K562 (cell line): ENCODE measurements around the gene DNAAF9. TPM values are rescaled to one million over a fixed set of nuclear protein-coding genes. Genes with fewer than 3 reads are reported as not detected.

Source experiments
- ATAC-seq: fragments of 200-7000 bp; cut with Tn5 transposase; 3 replicates; pipeline ENCODE4 v1.9.1; 2020; ENCODE audit warnings: moderate library complexity
- BruUV-seq: library from RNA; stranded (reverse); fragments of 400-500 nt; replicated peaks from 2 replicates; lab custom pipeline; 2021; lab: Mats Ljungman, UMichigan
- CTCF ChIA-PET: fragments of 300-600 bp; formaldehyde crosslinking; extraction: SDS; loops from one replicate; lab custom pipeline; 2021; ENCODE audit warnings: low intra/inter-chr PET ratio; lab: Yijun Ruan, JAX
- POLR2A ChIA-PET: fragments of 300-600, 350-650 bp; sonication (Branson Sonifier 250); formaldehyde crosslinking; extraction: SDS; loops from one replicate; lab custom pipeline; 2021; ENCODE audit warnings: antibody characterized with exemption, inconsistent platforms; lab: Yijun Ruan, JAX
- DNase-seq, 4 experiments: peaks; one replicate each; pipeline versions ENCODE4 v3.0.0 to v3.0.0-alpha.2; 2011 to 2018; ENCODE audit warnings: low spot score in 3 of 4, mixed read lengths in 3 of 4; ENCODE audit errors: extremely low read depth in 1 of 4
- FAIRE-seq: peaks from 2 replicates; lab custom pipeline; 2011; peaks lifted over from hg19 to GRCh38; lab: Jason Lieb, UNC
- H2AFZ ChIP-seq: 2 replicates; pipeline ENCODE4 v1.6.0; 2011; ENCODE audit warnings: low read depth, low read length, control low read depth, inconsistent platforms
- H3K27ac ChIP-seq: fragments of 200-600 bp; 3 replicates; pipeline ENCODE4 v1.8.0; 2011; ENCODE audit warnings: low read depth, mild to moderate bottlenecking, control low read depth, inconsistent platforms, low read length, moderate library complexity, mixed read lengths; ENCODE audit errors: extremely low read depth
- H3K27me3 ChIP-seq, 2 experiments: fragments of 300-600 bp in 1 of 2; 2 replicates in 1 of 2; 3 replicates in 1 of 2; pipeline versions ENCODE4 v1.6.0 to v1.8.0; 2011; ENCODE audit warnings: inconsistent platforms in 2 of 2, low read length in 2 of 2, mild to moderate bottlenecking in 1 of 2, mixed read lengths in 1 of 2, moderate library complexity in 1 of 2; ENCODE audit not compliant: control insufficient read depth in 2 of 2, insufficient read depth in 2 of 2
- H3K36me3 ChIP-seq: fragments of 300-600 bp; 3 replicates; pipeline ENCODE4 v1.8.0; 2011; ENCODE audit warnings: mild to moderate bottlenecking, low read length, inconsistent platforms; ENCODE audit not compliant: control insufficient read depth, insufficient read depth
- H3K4me1 ChIP-seq, 2 experiments: fragments of 200-600 bp in 1 of 2; replicated peaks in 1 of 2; 2 replicates in 1 of 2; 3 replicates in 1 of 2; pipeline versions ENCODE4 v1.5.1 to v1.8.0; 2011; ENCODE audit warnings: inconsistent platforms in 2 of 2, low read length in 2 of 2, mild to moderate bottlenecking in 1 of 2, mixed read lengths in 1 of 2, moderate library complexity in 1 of 2; ENCODE audit not compliant: control insufficient read depth in 2 of 2, insufficient read depth in 2 of 2
- H3K4me2 ChIP-seq: 2 replicates; pipeline ENCODE4 v1.6.1; 2011; ENCODE audit warnings: low read length, control low read depth, inconsistent platforms, mixed read lengths; ENCODE audit not compliant: insufficient read depth
- H3K4me3 ChIP-seq: fragments of 200-600 bp; sonication (generic), shearing (Covaris generic); 2 replicates; pipeline ENCODE4 v1.5.1; 2016; ENCODE audit warnings: control low read depth, inconsistent platforms
- H3K79me2 ChIP-seq: fragments of 200-600 bp; 3 replicates; pipeline ENCODE4 v1.8.0; 2011; ENCODE audit warnings: low read length, inconsistent platforms; ENCODE audit not compliant: control insufficient read depth, insufficient read depth
- H3K9ac ChIP-seq, 2 experiments: 2 replicates each; pipeline versions ENCODE4 v1.6.0 to v1.6.1; 2011; ENCODE audit warnings: low read depth in 2 of 2, low read length in 2 of 2, control low read depth in 1 of 2, inconsistent platforms in 1 of 2, mild to moderate bottlenecking in 1 of 2, mixed read lengths in 1 of 2; ENCODE audit not compliant: insufficient read depth in 1 of 2
- H3K9me1 ChIP-seq: one replicate; pipeline ENCODE4 v1.6.0; 2011; ENCODE audit warnings: inconsistent platforms, mild to moderate bottlenecking, low read length, moderate library complexity; ENCODE audit not compliant: control insufficient read depth, insufficient read depth
- H3K9me3 ChIP-seq: replicated peaks from 2 replicates; pipeline ENCODE4 v1.5.1; 2011; ENCODE audit warnings: low read depth, low read length, inconsistent platforms; ENCODE audit not compliant: control insufficient read depth, insufficient read depth
- H4K20me1 ChIP-seq: replicated peaks from 2 replicates; pipeline ENCODE4 v1.6.1; 2011; ENCODE audit warnings: low read length, inconsistent platforms, mixed read lengths; ENCODE audit not compliant: control insufficient read depth, insufficient read depth
- CBFA2T2 ChIP-seq: fragments of 450-650 bp; conservative IDR thresholded peaks from 2 replicates; pipeline ENCODE4 v1.6.1; 2017; ENCODE audit warnings: mild to moderate bottlenecking
- FOXP1 ChIP-seq: sonication (generic); formaldehyde crosslinking; IDR thresholded peaks from 2 replicates; pipeline ENCODE4 v1.8.0; 2022; ENCODE audit warnings: mild to moderate bottlenecking, missing genetic modification reagents
- JUND ChIP-seq, 2 experiments: IDR thresholded peaks; 2 replicates in 1 of 2; 3 replicates in 1 of 2; pipeline ENCODE4 v1.6.1; 2011; ENCODE audit warnings: borderline replicate concordance in 2 of 2, low read depth in 2 of 2, low read length in 2 of 2, improper control_type of control experiment in 1 of 2, missing biosample characterization in 1 of 2, missing genetic modification characterization in 1 of 2, missing genetic modification reagents in 1 of 2
- WGBS: fragments of 100-300 bp; shearing (Covaris generic); methylation state at CpG from one replicate; pipeline ENCODE4 v1.1.6; 2016; ENCODE audit warnings: low coverage, mixed read lengths; ENCODE audit not compliant: insufficient coverage; ENCODE audit errors: missing lambda C conversion rate; 5-methylcytosine and 5-hydroxymethylcytosine counted together
- in situ Hi-C: fragments of 300-500 bp; cut with MboI; formaldehyde crosslinking; loops from 4 replicates; pipeline ENCODE4 v1.15.0; 2018; ENCODE audit warnings: inconsistent platforms, mixed read lengths
- intact Hi-C: fragments of 100-400 bp; cut with micrococcal nuclease; formaldehyde crosslinking; loops from 2 replicates; pipeline ENCODE4 v1.14.2; 2022
- polyA plus RNA-seq, 8 experiments: library from polyadenylated mRNA; depleted of rRNA in 4 of 8; stranded (reverse) in 5 of 8; unstranded in 3 of 8; fragments of >200 nt; fragmentation: Nextera tagmentation in 2 of 8; fragmentation: Illumina TruSeq in 1 of 8; extraction: Ambion mirVana in 2 of 8; extraction: Trizol in 1 of 8; gene quantifications; 2 replicates each; pipeline versions ENCODE4 v1.2.1 to v1.2.3, GENCODE V29; 2011 to 2014; ENCODE audit warnings: inconsistent platforms in 1 of 8, missing spikeins in 1 of 8
- total RNA-seq, 7 experiments: library from RNA; depleted of rRNA in 6 of 7; stranded (reverse); fragments of >200 nt in 6 of 7; fragmentation: Illumina TruSeq in 2 of 7; extraction: Trizol in 2 of 7; gene quantifications; 2 replicates each; pipeline versions ENCODE4 v1.2.1 to v1.2.3, GENCODE V29; 2011 to 2021; ENCODE audit warnings: low replicate concordance in 1 of 7
- TF ChIP-seq, protein P1 (sequence below): fragments of 200-800 bp; sonication (Bioruptor generic); IDR thresholded peaks from 2 replicates; pipeline ENCODE4 v1.6.1; 2017; ENCODE audit warnings: missing genetic modification characterization, missing compliant biosample characterization
- TF ChIP-seq, protein P2 (sequence below): fragments of 450-650 bp; formaldehyde crosslinking; IDR thresholded peaks from 2 replicates; pipeline ENCODE4 v1.4.0; 2020; ENCODE audit warnings: mild to moderate bottlenecking

DNAAF9 gene
- total and polyA plus RNA-seq, 9 of the 15 experiments (the other 6 are each of a cell fraction or from before 2014, with no cell fraction given) = 0.42 to 2.9 (median 1.9) TPM

DNA sequence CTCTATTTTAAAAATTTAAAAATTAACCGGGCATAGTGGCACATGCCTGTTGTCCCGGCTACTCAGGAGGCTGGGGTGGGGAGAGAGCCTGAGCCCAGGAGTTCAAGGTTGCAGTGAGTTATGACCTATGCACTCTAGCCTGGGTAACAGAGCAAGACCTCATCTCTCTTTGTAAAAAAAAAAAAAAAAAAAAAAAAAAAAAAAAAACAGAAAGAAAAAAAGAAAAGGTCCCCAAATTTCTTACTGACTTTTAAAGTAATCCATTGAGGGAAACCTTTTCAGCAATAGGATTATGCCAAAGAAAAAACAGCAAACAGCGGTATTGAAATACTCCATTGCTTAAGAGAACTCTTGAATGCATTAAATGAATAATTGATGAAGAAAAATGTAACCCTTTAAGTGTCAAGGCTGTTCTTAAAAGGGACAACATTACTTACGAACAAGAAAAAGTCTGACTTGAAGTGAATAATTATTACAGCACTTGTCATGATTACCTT lies 6.0 kb upstream of the DNAAF9 start:
- Histone ChIP-seq H3K79me2 (no peaks in the 10 kb centered on the region), H3K27ac (no peak overlapping the region), H3K9me1 (no peaks in the 10 kb centered on the region), H4K20me1 (no peaks in the 10 kb centered on the region), H3K36me3 (no peaks in the 10 kb centered on the region), H3K9ac (no peak overlapping the region), H3K4me3 (no peak overlapping the region), H3K4me1 (no peaks in the 10 kb centered on the region; a peak in 1 of 5 replicates), H3K27me3 (no peaks in the 10 kb centered on the region), H2AFZ (no peak overlapping the region), H3K9me3 (no peaks in the 10 kb centered on the region), H3K4me2 (no peak overlapping the region)
- in situ Hi-C loops = no loop called here
- DNase-seq = no peak
- no peak for FAIRE-seq
- TF ChIP-seq JUND (IDR thresholded peaks at IDR 0.05; ENCODE audit: borderline replicate concordance, low read depth, low read length) (no peak), JUND (tag; IDR thresholded peaks at IDR 0.05; ENCODE audit: borderline replicate concordance, low read depth, low read length) (no peak), FOXP1 (CRISPR knock-in tag) (no peak), CBFA2T2 (no peak)
- TF ChIP-seq, protein P1, sequence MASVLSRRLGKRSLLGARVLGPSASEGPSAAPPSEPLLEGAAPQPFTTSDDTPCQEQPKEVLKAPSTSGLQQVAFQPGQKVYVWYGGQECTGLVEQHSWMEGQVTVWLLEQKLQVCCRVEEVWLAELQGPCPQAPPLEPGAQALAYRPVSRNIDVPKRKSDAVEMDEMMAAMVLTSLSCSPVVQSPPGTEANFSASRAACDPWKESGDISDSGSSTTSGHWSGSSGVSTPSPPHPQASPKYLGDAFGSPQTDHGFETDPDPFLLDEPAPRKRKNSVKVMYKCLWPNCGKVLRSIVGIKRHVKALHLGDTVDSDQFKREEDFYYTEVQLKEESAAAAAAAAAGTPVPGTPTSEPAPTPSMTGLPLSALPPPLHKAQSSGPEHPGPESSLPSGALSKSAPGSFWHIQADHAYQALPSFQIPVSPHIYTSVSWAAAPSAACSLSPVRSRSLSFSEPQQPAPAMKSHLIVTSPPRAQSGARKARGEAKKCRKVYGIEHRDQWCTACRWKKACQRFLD (CRISPR knock-in tag) = no peak
- TF ChIP-seq, protein P2, sequence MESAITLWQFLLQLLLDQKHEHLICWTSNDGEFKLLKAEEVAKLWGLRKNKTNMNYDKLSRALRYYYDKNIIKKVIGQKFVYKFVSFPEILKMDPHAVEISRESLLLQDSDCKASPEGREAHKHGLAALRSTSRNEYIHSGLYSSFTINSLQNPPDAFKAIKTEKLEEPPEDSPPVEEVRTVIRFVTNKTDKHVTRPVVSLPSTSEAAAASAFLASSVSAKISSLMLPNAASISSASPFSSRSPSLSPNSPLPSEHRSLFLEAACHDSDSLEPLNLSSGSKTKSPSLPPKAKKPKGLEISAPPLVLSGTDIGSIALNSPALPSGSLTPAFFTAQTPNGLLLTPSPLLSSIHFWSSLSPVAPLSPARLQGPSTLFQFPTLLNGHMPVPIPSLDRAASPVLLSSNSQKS (CRISPR knock-in tag) = no peak
- intact Hi-C loops = no loop called here
- no peak for ATAC-seq
- ChIA-PET CTCF (no interaction called here), POLR2A (no interaction called here)
- 41% methylated on average over 4 of the region's 4 CpGs for WGBS
- BruUV-seq = no TSS peak
